ENCODE data around the gene BOK.
"Not testable (repeated sequence)": the region's sequence is repeated elsewhere in the genome, so short reads cannot be mapped to it uniquely, and the experiment has no call there.

BOK gene

DNA sequence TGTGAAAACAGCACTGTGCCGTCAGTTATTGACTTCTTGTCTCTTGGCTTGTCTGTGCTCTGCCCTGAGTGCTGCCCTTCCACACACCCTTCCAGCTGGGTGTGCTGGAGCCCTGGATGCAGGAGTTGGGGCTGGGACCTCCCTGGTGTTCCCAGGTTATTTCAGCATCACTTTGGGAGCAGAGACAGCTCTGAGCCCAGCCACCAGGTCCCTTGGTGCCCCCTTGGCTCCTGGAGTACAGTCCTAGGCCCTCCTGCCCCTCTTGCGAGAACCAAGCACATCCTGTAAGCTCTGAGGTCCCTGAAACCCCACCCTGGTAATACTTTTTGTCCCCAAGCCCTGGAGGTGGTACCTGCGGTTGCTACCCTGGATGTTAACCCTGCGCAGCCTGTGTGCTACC, 24.3 kb downstream of the BOK start:
- H3K4me3 ChIP-seq (ENCODE audit: low read length), result no peak overlapping the region
- TF ChIP-seq ZNF274 (IDR thresholded peaks at IDR 0.05; ENCODE audit: low read depth, low read length), result no peak

DNA sequence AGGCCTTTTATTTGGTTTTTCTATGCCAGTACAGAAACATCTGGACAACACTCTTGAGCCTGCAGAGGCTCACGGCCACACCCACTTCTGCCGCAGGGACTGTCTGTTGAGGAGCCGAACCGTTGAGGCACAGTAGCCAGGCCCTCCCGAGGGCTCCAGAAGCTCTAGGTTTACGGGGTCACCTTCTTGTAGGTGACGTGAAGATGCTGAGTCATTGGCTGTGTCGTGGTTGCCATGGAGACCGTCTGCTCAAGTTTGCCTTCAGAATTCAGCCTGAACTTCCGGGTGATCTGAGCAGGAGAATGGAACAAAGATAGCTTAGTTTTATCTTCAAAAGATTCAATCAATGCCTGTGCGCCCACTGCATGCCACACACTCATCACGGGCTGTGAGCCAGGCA, 25.9 kb downstream of the BOK start:
- TF ChIP-seq ZNF274 (IDR thresholded peaks at IDR 0.05; ENCODE audit: low read depth, low read length), result no peak
- H3K4me3 ChIP-seq (ENCODE audit: low read length), result no peak overlapping the region

DNA sequence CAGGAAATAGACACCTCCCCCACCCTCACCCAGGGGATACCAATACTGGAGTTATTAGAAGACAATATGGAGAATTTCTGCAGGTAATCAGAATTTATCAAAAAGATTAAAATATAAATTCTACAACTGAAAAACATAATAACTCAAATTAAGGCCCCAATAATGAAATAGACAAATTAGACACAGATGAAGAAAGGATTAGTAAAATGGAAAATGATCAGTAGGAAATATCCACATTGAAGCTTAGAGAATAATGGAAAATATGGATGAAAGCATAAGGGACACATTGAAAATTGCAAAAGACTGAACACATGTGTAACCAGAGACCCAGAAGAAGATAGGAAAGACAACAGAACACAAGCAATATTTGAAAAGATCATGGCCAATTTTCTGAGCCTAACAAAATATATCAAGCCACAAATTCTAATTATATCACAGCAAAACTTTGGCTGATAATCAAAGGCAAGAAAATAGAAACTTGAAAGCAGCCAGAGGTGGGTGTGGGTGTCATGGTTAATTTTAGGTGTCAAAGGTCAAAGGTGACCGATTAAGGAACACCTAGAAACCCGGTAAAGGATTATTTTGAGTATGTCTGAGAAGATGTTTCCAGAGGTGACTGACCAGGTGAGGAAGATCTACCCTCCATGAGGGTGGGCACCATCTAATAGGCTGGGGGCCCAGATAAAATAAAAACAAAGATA, 28.2 kb downstream of the BOK start:
- no peak for TF ChIP-seq ZNF274 (IDR thresholded peaks at IDR 0.05; ENCODE audit: low read depth, low read length)
- no peak overlapping the region for H3K4me3 ChIP-seq (ENCODE audit: low read length)

DNA sequence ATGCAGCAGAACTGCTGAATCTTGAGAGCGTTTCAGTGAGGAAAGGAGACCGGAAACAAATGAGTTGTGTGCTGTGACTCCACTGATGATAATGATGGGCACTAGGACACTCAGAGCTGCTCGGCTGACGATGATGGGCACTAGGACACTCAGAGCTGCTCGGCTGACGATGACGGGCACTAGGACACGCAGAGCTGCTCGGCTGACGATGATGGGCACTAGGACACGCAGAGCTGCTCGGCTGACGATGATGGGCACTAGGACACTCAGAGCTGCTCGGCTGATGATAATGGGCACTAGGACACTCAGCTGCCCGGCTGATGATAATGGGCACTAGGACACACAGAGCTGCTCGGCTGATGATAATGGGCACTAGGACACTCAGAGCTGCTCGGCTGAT, 31.3 kb downstream of the BOK start:
- H3K4me3 ChIP-seq (ENCODE audit: low read length), result not testable (repeated sequence)

DNA sequence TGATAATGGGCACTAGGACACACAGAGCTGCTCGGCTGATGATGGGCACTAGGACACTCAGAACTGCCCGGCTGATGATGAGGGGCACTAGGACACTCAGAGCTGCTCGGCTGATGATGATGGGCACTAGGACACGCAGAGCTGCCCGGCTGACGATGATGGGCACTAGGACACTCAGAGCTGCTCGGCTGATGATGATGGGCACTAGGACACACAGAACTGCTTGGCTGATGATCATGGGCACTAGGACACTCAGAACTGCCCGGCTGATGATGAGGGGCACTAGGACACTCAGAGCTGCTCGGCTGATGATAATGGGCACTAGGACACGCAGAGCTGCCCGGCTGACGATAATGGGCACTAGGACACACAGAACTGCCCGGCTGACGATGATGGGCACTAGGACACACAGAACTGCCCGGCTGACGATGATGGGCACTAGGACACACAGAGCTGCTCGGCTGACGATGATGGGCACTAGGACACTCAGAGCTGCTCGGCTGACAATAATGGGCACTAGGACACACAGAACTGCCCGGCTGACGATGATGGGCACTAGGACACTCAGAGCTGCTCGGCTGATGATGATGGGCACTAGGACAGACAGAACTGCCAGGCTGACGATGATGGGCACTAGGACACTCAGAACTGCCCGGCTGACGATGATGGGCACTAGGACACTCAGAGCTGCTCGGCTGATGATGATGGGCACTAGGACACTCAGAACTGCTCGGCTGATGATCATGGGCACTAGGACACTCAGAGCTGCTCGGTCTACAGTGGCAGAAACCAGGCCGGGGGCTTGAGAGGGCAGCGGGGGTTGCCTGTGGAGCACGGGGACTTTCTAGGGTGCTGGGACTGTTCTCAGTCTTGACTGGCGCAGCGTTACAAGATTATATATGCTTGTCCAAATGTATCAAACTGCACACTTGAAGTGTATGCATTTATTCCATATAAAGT, 32.2 kb downstream of the BOK start:
- not testable (repeated sequence) for H3K4me3 ChIP-seq (ENCODE audit: low read length)

DNA sequence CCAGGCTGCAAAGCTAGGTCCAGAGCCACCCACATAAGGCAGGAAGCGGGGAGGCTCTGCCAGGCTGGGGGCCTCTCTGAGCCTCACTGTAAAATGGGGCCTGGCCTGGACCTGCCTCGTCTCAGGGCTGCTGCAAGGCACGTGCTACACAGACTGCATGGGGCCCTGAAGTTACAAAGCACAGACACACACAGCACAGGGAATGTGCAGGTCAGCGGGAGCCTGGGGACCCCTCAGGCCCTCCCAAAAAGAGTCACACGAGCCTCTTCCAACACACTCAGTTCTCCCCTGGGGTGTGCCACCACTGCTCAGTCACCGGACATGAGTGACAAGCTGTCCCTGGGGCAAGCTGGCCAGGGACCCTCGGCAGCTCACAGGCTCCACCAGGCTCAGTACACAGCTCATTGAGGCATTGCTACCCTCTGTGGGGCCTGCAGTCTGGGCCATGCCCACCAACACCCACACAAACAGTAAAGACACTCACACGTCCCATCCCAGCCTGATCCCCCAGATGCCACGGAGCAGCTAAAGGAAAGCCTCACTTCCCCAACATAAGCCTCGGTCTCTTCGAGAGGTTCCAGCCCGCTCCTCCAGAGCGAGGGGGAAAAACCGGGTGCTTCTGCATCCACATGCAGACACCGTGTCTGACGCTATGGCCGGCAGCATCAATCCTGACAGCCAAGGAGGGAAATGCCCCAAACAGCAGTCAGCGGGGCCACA, 33.7 kb downstream of the BOK start:
- no peak overlapping the region for H3K4me3 ChIP-seq (ENCODE audit: low read length)

DNA sequence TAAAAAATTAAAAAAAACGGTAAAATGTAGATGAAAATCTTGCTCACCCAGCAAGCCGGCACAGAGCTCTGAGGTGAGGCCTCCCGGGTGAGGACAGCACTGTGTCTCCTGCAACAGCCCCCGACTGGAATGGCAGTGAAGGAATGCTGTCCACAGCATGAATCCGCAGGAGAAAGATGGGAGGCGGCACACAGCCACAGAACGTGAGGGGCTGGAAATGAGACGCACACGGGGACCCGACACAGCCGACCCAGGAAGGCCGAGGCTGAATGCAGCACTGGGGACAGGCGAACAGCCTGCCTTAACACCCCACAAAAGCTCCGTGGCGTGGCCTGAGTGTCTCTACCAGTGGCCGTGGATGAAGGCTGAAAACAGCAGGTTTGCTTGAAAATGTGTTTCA, 34.7 kb downstream of the BOK start:
- H3K4me3 ChIP-seq (ENCODE audit: low read length), result no peak overlapping the region
- TF ChIP-seq ZNF274 (IDR thresholded peaks at IDR 0.05; ENCODE audit: low read depth, low read length), result no peak

More for the DNA sequence above, 33.7 kb downstream of the BOK start:
- no peak for TF ChIP-seq ZNF274 (IDR thresholded peaks at IDR 0.05; ENCODE audit: low read depth, low read length)

DNA sequence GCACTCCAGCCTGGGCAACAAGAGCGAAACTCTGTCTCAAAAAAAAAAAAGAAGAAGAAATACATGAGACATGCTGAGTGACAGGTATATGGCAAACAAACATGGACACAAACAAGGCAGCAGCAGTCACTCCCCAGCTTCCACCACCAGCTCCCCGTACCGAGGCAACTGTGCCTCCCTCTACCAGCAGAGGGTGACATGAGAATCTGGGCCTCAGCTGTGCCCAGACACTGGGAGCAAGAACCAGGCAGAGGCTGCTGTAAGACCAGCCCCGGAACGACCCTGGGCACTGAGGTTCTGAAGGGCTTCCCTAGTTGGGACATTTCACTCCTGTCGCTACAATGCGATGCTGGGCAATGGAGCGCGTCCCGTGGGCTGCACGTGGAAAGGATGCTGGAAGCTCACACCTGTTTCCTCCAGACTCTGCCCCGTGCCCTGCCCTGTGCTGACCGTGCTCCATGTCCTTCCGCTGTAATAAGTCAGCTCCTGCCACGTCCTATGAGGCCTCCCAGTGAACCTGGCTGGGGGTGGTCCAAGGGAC, 37.1 kb downstream of the BOK start:
- no peak overlapping the region for H3K4me3 ChIP-seq (ENCODE audit: low read length)
- no peak for TF ChIP-seq ZNF274 (IDR thresholded peaks at IDR 0.05; ENCODE audit: low read depth, low read length)

DNA sequence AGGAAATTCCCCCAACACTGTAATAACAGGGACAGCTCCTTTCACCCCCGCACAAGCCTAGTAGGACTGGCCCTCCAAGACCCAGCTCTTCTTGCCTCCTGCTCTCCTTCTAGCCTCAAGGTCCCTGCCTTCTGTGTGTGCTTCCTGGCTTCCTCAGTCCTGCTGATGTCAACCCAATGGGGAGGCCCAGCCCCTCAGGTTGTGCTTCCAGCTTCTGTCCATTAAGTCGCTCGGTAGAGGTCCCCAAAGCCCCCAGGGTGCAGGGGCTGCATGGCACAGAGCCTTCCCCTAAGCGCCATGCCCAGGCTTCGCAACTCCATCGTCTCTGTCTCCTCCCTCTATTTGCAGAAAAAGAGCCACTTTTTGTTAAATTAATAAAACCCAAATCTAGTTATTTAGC, 39.0 kb downstream of the BOK start:
- no peak overlapping the region for H3K4me3 ChIP-seq (ENCODE audit: low read length)

DNA sequence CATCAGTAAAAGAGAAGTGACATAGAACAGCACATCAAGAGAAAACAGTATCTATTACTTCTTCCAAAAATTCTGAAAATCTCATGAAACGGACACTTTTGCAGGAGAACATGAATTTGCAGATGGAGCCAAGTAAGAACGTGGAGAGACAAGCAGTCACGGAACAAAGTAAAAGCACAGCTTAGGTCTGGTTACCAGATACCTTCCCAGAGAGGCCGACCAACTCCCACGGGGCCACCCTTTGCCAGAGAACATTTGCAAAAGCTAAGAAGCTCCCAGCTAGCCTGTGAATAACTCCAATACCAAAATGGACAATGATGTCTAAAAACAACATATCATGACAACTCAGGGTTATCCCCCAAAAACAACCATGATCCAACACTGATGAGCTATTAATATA, 39.5 kb downstream of the BOK start:
- no peak for TF ChIP-seq ZNF274 (IDR thresholded peaks at IDR 0.05; ENCODE audit: low read depth, low read length)
- no peak overlapping the region for H3K4me3 ChIP-seq (ENCODE audit: low read length)

More for the DNA sequence above, 39.0 kb downstream of the BOK start:
- no peak for TF ChIP-seq ZNF274 (IDR thresholded peaks at IDR 0.05; ENCODE audit: low read depth, low read length)

DNA sequence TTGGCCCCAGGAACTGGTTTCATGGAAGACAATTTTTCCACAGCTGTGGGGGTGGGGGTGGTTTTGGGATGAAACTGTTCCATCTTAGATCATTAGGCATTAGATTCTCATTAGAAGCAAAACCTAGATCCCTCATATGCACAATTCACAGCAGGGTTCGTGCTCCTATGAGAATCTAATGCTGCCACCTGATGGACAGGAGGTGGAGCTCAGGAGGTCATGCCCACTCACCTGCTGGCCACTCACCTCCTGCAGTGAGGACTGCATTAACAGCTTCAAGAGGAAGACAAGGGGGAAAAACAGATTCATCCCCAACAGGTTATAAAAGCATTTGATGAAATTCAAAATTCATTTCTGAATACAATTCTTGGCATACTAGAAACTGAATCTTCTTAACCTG, 39.9 kb downstream of the BOK start:
- no peak overlapping the region for H3K4me3 ChIP-seq (ENCODE audit: low read length)
- TF ChIP-seq ZNF274 (IDR thresholded peaks at IDR 0.05; ENCODE audit: low read depth, low read length), result no peak

DNA sequence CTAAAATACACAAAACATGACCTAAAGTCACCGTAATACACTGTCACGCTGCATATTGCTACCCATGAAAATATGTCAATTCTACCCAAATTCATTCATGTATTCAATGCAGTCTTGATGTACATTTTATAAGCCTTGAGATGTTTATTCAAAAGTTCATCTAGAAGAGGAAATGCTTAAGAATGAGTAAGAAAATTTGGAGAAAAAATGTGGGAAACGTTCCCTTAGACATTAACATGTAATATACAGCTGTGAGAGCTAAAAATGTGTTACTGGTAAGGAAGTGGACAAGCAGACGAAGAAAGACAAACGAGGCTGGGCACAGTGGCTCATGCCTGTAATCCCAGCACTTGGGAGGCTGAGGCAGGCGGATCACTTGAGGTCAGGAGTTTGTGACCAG, 41.1 kb downstream of the BOK start:
- H3K4me3 ChIP-seq (ENCODE audit: low read length), result no peak overlapping the region
- no peak for TF ChIP-seq ZNF274 (IDR thresholded peaks at IDR 0.05; ENCODE audit: low read depth, low read length)

DNA sequence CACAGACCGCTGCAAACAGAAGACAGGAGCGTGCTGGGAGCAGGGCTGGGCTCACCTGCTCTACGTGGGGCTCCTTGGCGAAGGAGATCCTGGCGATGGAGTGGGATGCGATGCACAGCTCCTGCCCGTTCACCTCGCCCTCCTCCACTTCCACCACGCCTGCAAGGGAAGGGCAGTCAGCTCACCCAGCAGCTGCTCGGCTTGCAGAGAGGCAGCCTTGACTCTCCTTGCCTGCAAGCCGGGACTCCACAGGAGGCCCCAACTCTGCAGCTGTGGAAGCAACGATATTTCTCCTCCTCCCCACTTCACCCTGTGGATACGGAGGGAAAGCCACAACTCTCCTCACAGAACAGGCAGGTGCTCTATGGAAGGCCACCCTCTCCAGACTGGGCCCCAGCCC, 43.3 kb downstream of the BOK start:
- TF ChIP-seq ZNF274 (IDR thresholded peaks at IDR 0.05; ENCODE audit: low read depth, low read length), result no peak
- no peak overlapping the region for H3K4me3 ChIP-seq (ENCODE audit: low read length)

DNA sequence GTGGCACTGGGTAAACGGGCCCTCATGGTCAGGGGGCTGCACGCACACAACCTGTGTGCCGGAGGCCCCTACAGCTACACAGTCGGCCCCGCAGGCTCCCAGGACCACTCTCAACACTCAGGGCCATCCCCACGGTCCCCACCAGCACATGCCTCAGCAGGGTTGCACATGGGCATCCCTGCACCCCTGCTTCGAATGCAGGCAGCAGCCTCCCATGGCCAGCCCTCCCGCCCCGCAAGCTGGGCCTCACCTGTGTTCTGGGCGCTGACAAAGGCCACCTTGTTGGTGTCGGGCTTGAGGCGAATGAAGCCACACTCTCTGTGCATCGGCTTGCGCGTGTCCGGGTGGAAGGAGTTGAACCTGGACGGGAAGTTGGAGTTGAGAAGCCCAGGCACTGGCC, 44.2 kb downstream of the BOK start:
- no peak for TF ChIP-seq ZNF274 (IDR thresholded peaks at IDR 0.05; ENCODE audit: low read depth, low read length)

More for the DNA sequence above, 44.2 kb downstream of the BOK start:
- H3K4me3 ChIP-seq (ENCODE audit: low read length), result no peak overlapping the region

All from GM08714 (cell line).